ENCODE measurements around the gene XPO1. TPM values are rescaled to one million over a fixed set of nuclear protein-coding genes. Genes with fewer than 3 reads are reported as not detected.
"Not testable (repeated sequence)": the region's sequence is repeated elsewhere in the genome, so short reads cannot be mapped to it uniquely, and the experiment has no call there.

XPO1 gene
- total RNA-seq, 1 experiment from 2014 or later, result 189 TPM

- ChIA-PET POLR2A (no interaction called here), CTCF (no interaction called here)
- ATAC-seq, result no peak
- Histone ChIP-seq H3K27ac (ENCODE audit: low read length) (no peak overlapping the region), H3K9me3 (ENCODE audit: control insufficient read depth, insufficient read depth, low read depth, low read length) (no peaks in the 10 kb centered on the region), H3K4me1 (ENCODE audit: control insufficient read depth, insufficient read depth, low read length) (no peaks in the 10 kb centered on the region), H3K36me3 (ENCODE audit: control insufficient read depth, insufficient read depth, low read length) (no peaks in the 10 kb centered on the region), H3K4me3 (ENCODE audit: low read depth in 2 of 2, low read length in 2 of 2) (no peak overlapping the region), H3K27me3 (ENCODE audit: control insufficient read depth, insufficient read depth, low read length) (no peaks in the 10 kb centered on the region)
- intact Hi-C loops (cut with micrococcal nuclease; ENCODE audit: unreplicated experiment) (no loop called here), in situ Hi-C loops (cut with HindIII; ENCODE audit: low pct_unique_long_range_greater_than_20kb, low sequenced_read_pairs) (no loop called here)
- TF ChIP-seq SIN3A (IDR thresholded peaks at IDR 0.05; ENCODE audit: borderline replicate concordance, insufficient read depth, low read depth, low read length), result no peak
- TF ChIP-seq TCF7L2 (IDR thresholded peaks at IDR 0.05; ENCODE audit: low read depth, low read length), result no peak
- no peak for TF ChIP-seq CTCF (IDR thresholded peaks at IDR 0.05)
- TF ChIP-seq REST (IDR thresholded peaks at IDR 0.05; ENCODE audit: insufficient read depth in 1 of 2, low read depth in 2 of 2, low read length in 1 of 2), result no peak
- no peak for TF ChIP-seq POLR2AphosphoS5 (IDR thresholded peaks at IDR 0.05; ENCODE audit: low read depth, low read length)
- no peak for DNase-seq (ENCODE audit: low read depth, low spot score)
- no TSS peak for BruUV-seq (replicated peaks)
Measured at GRCh38 chr2:61448229-61448628, 89.9 kb downstream of the XPO1 start.

GRCh38 chr2:61446971-61447370 lies 91.2 kb downstream of the XPO1 start:
- intact Hi-C loops (cut with micrococcal nuclease; ENCODE audit: unreplicated experiment), result not testable (repeated sequence)
- POLR2A ChIA-PET, result interaction anchor here (0.7 kb wide), 1 partner anchor 20 kb away, joined by 11 read pairs; no protein-coding TSS in a partner anchor

GRCh38 chr2:61443342-61444041 lies 94.7 kb downstream of the XPO1 start:
- no peaks in the 10 kb centered on the region for H3K36me3 ChIP-seq (ENCODE audit: control insufficient read depth, insufficient read depth, low read length)
- DNase-seq (ENCODE audit: low read depth, low spot score), result no peak
- TF ChIP-seq SIN3A (IDR thresholded peaks at IDR 0.05; ENCODE audit: borderline replicate concordance, insufficient read depth, low read depth, low read length) (no peak), CTCF (IDR thresholded peaks at IDR 0.05) (no peak), POLR2AphosphoS5 (IDR thresholded peaks at IDR 0.05; ENCODE audit: low read depth, low read length) (no peak), REST (IDR thresholded peaks at IDR 0.05; ENCODE audit: insufficient read depth in 1 of 2, low read depth in 2 of 2, low read length in 1 of 2) (no peak), TCF7L2 (IDR thresholded peaks at IDR 0.05; ENCODE audit: low read depth, low read length) (no peak)
- H3K4me1 ChIP-seq (ENCODE audit: control insufficient read depth, insufficient read depth, low read length), result peaks cover 8% of the 10 kb centered on the region; the same call in 1 of the 2 replicates
- H3K9me3 ChIP-seq (ENCODE audit: control insufficient read depth, insufficient read depth, low read depth, low read length), result no peaks in the 10 kb centered on the region
- intact Hi-C loops (cut with micrococcal nuclease; ENCODE audit: unreplicated experiment), result no loop called here
- H3K27me3 ChIP-seq (ENCODE audit: control insufficient read depth, insufficient read depth, low read length), result no peaks in the 10 kb centered on the region
- H3K27ac ChIP-seq (ENCODE audit: low read length), result no peak overlapping the region
- no peak overlapping the region for H3K4me3 ChIP-seq (ENCODE audit: low read depth in 2 of 2, low read length in 2 of 2)
- BruUV-seq (replicated peaks), result TSS peak; percentile 15
- CTCF ChIA-PET, result no interaction called here
- in situ Hi-C loops (cut with HindIII; ENCODE audit: low pct_unique_long_range_greater_than_20kb, low sequenced_read_pairs), result no loop called here
- POLR2A ChIA-PET, result no interaction called here
- no peak for ATAC-seq

More at GRCh38 chr2:61446971-61447370, 91.2 kb downstream of the XPO1 start:
- H3K27me3 ChIP-seq (ENCODE audit: control insufficient read depth, insufficient read depth, low read length); CTCF ChIA-PET; ATAC-seq; H3K36me3 ChIP-seq (ENCODE audit: control insufficient read depth, insufficient read depth, low read length); H3K4me3 ChIP-seq (ENCODE audit: low read depth in 2 of 2, low read length in 2 of 2); H3K9me3 ChIP-seq (ENCODE audit: control insufficient read depth, insufficient read depth, low read depth, low read length); H3K4me1 ChIP-seq (ENCODE audit: control insufficient read depth, insufficient read depth, low read length); DNase-seq (ENCODE audit: low read depth, low spot score); in situ Hi-C loops (cut with HindIII; ENCODE audit: low pct_unique_long_range_greater_than_20kb, low sequenced_read_pairs); H3K27ac ChIP-seq (ENCODE audit: low read length); BruUV-seq (replicated peaks): not testable (repeated sequence)
